Activated T-helper 17 cell treated with anti-CD3 and anti-CD28 coated beads, Interleukin-2, amount 50 U/mL, for 72 hours (primary cell): Measurements from ENCODE around the gene AXIN2. TPM values are rescaled to one million over a fixed set of nuclear protein-coding genes. Genes with fewer than 3 reads are reported as not detected.

ENCODE experiments used
- ATAC-seq: fragments of 150-1000 bp; cut with Tn5 transposase; replicated peaks from 2 replicates; pipeline ENCODE4 v1.10.0; 2021; ENCODE audit warnings: mild to moderate bottlenecking, moderate library complexity
- H3K27ac Mint-ChIP-seq: one replicate; pipeline ENCODE4 v1.8.0; 2022; ENCODE audit warnings: mixed read lengths
- H3K27me3 Mint-ChIP-seq: one replicate; pipeline ENCODE4 v1.8.0; 2022; ENCODE audit warnings: mixed read lengths
- H3K36me3 Mint-ChIP-seq: one replicate; pipeline ENCODE4 v1.8.0; 2022; ENCODE audit warnings: low read depth, mild to moderate bottlenecking, mixed read lengths
- H3K4me1 Mint-ChIP-seq: one replicate; pipeline ENCODE4 v1.8.0; 2022; ENCODE audit warnings: mixed read lengths
- H3K4me3 Mint-ChIP-seq: one replicate; pipeline ENCODE4 v1.8.0; 2022; ENCODE audit warnings: mild to moderate bottlenecking, mixed read lengths
- H3K9me3 Mint-ChIP-seq: one replicate; pipeline ENCODE4 v1.8.0; 2022; ENCODE audit warnings: mixed read lengths
- total RNA-seq, 2 donors: library from RNA; stranded (reverse); gene quantifications; one replicate each; pipeline ENCODE4 v1.2.3, GENCODE V29; 2022

Gene AXIN2
- total RNA-seq, 2 donors from 2014 or later = 0.71 to 1.5 TPM

GRCh38 chr17:65541453-65541852 lies 20.0 kb downstream of the AXIN2 start:
- H3K27me3 Mint-ChIP-seq = no peaks in the 10 kb centered on the region
- H3K36me3 Mint-ChIP-seq = peaks cover 36% of the 10 kb centered on the region
- ATAC-seq = no peak
- no peak overlapping the region for H3K27ac Mint-ChIP-seq
- no peaks in the 10 kb centered on the region for H3K9me3 Mint-ChIP-seq
- no peak overlapping the region for H3K4me3 Mint-ChIP-seq
- peaks cover 8% of the 10 kb centered on the region for H3K4me1 Mint-ChIP-seq

- peaks cover 50% of the 10 kb centered on the region for H3K36me3 Mint-ChIP-seq
- H3K9me3 Mint-ChIP-seq = no peaks in the 10 kb centered on the region
- H3K27ac Mint-ChIP-seq = no peak overlapping the region
- peak overlapping the region; percentile 44 for H3K4me3 Mint-ChIP-seq
- H3K27me3 Mint-ChIP-seq = no peaks in the 10 kb centered on the region
- peaks cover 4% of the 10 kb centered on the region for H3K4me1 Mint-ChIP-seq
- no peak for ATAC-seq
These were observed 21.7 kb downstream of the AXIN2 start for GRCh38 chr17:65539630-65540266.

- no peak overlapping the region for H3K27ac Mint-ChIP-seq
- no peak for ATAC-seq
These were observed 22.5 kb downstream of the AXIN2 start for GRCh38 chr17:65538675-65539529.

GRCh38 chr17:65537845-65538674 lies 23.4 kb downstream of the AXIN2 start:
- H3K36me3 Mint-ChIP-seq = peaks cover 65% of the 10 kb centered on the region
- peak overlapping the region; percentile 36 for H3K27ac Mint-ChIP-seq
- H3K4me1 Mint-ChIP-seq = peaks cover 4% of the 10 kb centered on the region
- H3K27me3 Mint-ChIP-seq = no peaks in the 10 kb centered on the region
- H3K9me3 Mint-ChIP-seq = no peaks in the 10 kb centered on the region
- ATAC-seq = peak; percentile 52
- peak overlapping the region; percentile 35 for H3K4me3 Mint-ChIP-seq

More at GRCh38 chr17:65538675-65539529, 22.5 kb downstream of the AXIN2 start:
- peaks cover 4% of the 10 kb centered on the region for H3K4me1 Mint-ChIP-seq
- H3K27me3 Mint-ChIP-seq = no peaks in the 10 kb centered on the region
- peaks cover 58% of the 10 kb centered on the region for H3K36me3 Mint-ChIP-seq
- H3K4me3 Mint-ChIP-seq = peak overlapping the region; percentile 44
- H3K9me3 Mint-ChIP-seq = no peaks in the 10 kb centered on the region

GRCh38 chr17:65537343-65537844 lies 24.1 kb downstream of the AXIN2 start:
- no peak overlapping the region for H3K27ac Mint-ChIP-seq
- peaks cover 65% of the 10 kb centered on the region for H3K36me3 Mint-ChIP-seq
- no peak for ATAC-seq
- no peaks in the 10 kb centered on the region for H3K9me3 Mint-ChIP-seq
- H3K4me3 Mint-ChIP-seq = peak overlapping the region; percentile 35
- H3K4me1 Mint-ChIP-seq = peaks cover 4% of the 10 kb centered on the region
- H3K27me3 Mint-ChIP-seq = no peaks in the 10 kb centered on the region

GRCh38 chr17:65536573-65537342 lies 24.7 kb downstream of the AXIN2 start:
- no peak overlapping the region for H3K4me3 Mint-ChIP-seq

GRCh38 chr17:65535777-65536572 lies 25.5 kb downstream of the AXIN2 start:
- no peak overlapping the region for H3K4me3 Mint-ChIP-seq
- no peaks in the 10 kb centered on the region for H3K9me3 Mint-ChIP-seq
- H3K27me3 Mint-ChIP-seq = no peaks in the 10 kb centered on the region
- peak overlapping the region; percentile 37 for H3K27ac Mint-ChIP-seq
- H3K36me3 Mint-ChIP-seq = peaks cover 59% of the 10 kb centered on the region
- ATAC-seq = no peak
- no peaks in the 10 kb centered on the region for H3K4me1 Mint-ChIP-seq

More at GRCh38 chr17:65536573-65537342, 24.7 kb downstream of the AXIN2 start:
- Mint-ChIP-seq H3K36me3 (peaks cover 65% of the 10 kb centered on the region), H3K27me3 (no peaks in the 10 kb centered on the region), H3K27ac (no peak overlapping the region), H3K9me3 (no peaks in the 10 kb centered on the region), H3K4me1 (peaks cover 4% of the 10 kb centered on the region)
- ATAC-seq = no peak

GRCh38 chr17:65533852-65534457 lies 27.5 kb downstream of the AXIN2 start:
- Mint-ChIP-seq H3K9me3 (no peaks in the 10 kb centered on the region), H3K27ac (no peak overlapping the region)

GRCh38 chr17:65533056-65533745 lies 28.2 kb downstream of the AXIN2 start:
- peaks cover 59% of the 10 kb centered on the region for H3K36me3 Mint-ChIP-seq
- H3K27me3 Mint-ChIP-seq = no peaks in the 10 kb centered on the region
- no peak for ATAC-seq

More at GRCh38 chr17:65533852-65534457, 27.5 kb downstream of the AXIN2 start:
- H3K27me3 Mint-ChIP-seq = no peaks in the 10 kb centered on the region
- peaks cover 58% of the 10 kb centered on the region for H3K36me3 Mint-ChIP-seq
- no peaks in the 10 kb centered on the region for H3K4me1 Mint-ChIP-seq
- no peak for ATAC-seq
- H3K4me3 Mint-ChIP-seq = no peak overlapping the region

GRCh38 chr17:65532101-65532890 lies 29.2 kb downstream of the AXIN2 start:
- Mint-ChIP-seq H3K27me3 (no peaks in the 10 kb centered on the region), H3K27ac (no peak overlapping the region), H3K36me3 (peaks cover 59% of the 10 kb centered on the region), H3K4me3 (no peak overlapping the region), H3K9me3 (no peaks in the 10 kb centered on the region), H3K4me1 (no peaks in the 10 kb centered on the region)
- ATAC-seq = no peak

More at GRCh38 chr17:65533056-65533745, 28.2 kb downstream of the AXIN2 start:
- no peak overlapping the region for H3K4me3 Mint-ChIP-seq
- no peaks in the 10 kb centered on the region for H3K4me1 Mint-ChIP-seq
- no peak overlapping the region for H3K27ac Mint-ChIP-seq
- no peaks in the 10 kb centered on the region for H3K9me3 Mint-ChIP-seq

- ATAC-seq = no peak
- H3K4me1 Mint-ChIP-seq = no peaks in the 10 kb centered on the region
These were observed 30.0 kb downstream of the AXIN2 start for GRCh38 chr17:65531256-65532100.

More at GRCh38 chr17:65531256-65532100, 30.0 kb downstream of the AXIN2 start:
- Mint-ChIP-seq H3K27me3 (no peaks in the 10 kb centered on the region), H3K4me3 (no peak overlapping the region), H3K27ac (no peak overlapping the region), H3K9me3 (no peaks in the 10 kb centered on the region), H3K36me3 (peaks cover 50% of the 10 kb centered on the region)
